Duodenal mucosa (tissue), 2 donors: ENCODE results near the gene PTRHD1.
"Not testable (repeated sequence)": the region's sequence is repeated elsewhere in the genome, so short reads cannot be mapped to it uniquely, and the experiment has no call there.

ENCODE experiments used
- H3K27ac ChIP-seq: one replicate; pipeline ENCODE4 v1.7.0; 2013; ENCODE audit warnings: low read depth, low read length
- H3K27me3 ChIP-seq, 2 donors: one replicate each; pipeline ENCODE4 v1.7.0; 2013; ENCODE audit warnings: low read length in 2 of 2, control low read depth in 1 of 2; ENCODE audit not compliant: insufficient read depth in 2 of 2, control insufficient read depth in 1 of 2
- H3K36me3 ChIP-seq, 2 donors: one replicate each; pipeline ENCODE4 v1.7.0; 2013; ENCODE audit warnings: low read length in 2 of 2, control low read depth in 1 of 2; ENCODE audit not compliant: insufficient read depth in 2 of 2, control insufficient read depth in 1 of 2
- H3K4me1 ChIP-seq, 2 donors: one replicate each; pipeline ENCODE4 v1.7.0; 2013; ENCODE audit warnings: low read length in 2 of 2, control low read depth in 1 of 2; ENCODE audit not compliant: insufficient read depth in 2 of 2, control insufficient read depth in 1 of 2
- H3K4me3 ChIP-seq, 2 donors: one replicate each; pipeline ENCODE4 v1.7.0; 2013; ENCODE audit warnings: low read length in 2 of 2, low read depth in 1 of 2
- H3K9ac ChIP-seq, 2 donors: one replicate each; pipeline ENCODE4 v1.7.0; 2013; ENCODE audit warnings: low read length in 2 of 2, low read depth in 1 of 2
- H3K9me3 ChIP-seq, 2 donors: one replicate each; pipeline ENCODE4 v1.7.0; 2013; ENCODE audit warnings: low read length in 2 of 2, control low read depth in 1 of 2; ENCODE audit not compliant: control insufficient read depth in 1 of 2

The PTRHD1 gene

DNA sequence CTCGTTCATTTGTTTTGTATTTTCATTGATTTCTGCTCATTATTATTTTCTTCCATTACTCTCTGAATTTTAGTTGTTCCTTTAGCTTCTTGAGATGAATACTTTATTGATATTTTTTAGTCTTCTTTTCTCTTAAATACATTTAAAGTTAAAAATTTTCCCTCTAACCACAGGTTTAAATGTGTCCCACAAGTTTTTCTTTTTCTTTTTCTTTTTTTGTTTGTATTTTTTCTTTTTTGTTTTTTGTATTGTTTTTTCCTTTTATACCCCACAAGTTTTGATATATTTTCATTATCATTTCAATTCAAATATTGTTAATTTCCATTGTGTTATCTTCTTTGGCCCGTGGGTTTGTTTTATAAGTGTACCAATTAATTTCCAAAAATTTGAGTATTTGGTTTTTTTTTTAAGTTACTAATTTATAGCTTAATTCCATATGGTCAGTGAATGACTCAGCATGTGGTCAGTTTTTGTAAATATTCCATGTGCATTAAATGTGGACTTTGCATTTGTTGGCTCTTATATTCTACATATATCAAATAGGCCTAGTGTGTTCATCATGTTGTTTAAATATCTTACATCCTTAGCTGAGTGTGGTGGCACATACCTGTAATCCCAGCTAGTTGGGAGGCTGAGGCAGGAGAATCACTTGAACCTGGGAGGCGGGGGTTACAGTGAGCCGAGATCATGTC is 16.3 kb upstream of the PTRHD1 start:
- H3K9ac ChIP-seq: no peak overlapping the region
- H3K27me3 ChIP-seq: no peaks in the 10 kb centered on the region
- no peaks in the 10 kb centered on the region for H3K4me1 ChIP-seq
- peaks cover 0 to 9% of the 10 kb centered on the region in 2 donors for H3K36me3 ChIP-seq
- H3K27ac ChIP-seq: no peak overlapping the region
- no peak overlapping the region for H3K4me3 ChIP-seq
- H3K9me3 ChIP-seq: no peaks in the 10 kb centered on the region

DNA sequence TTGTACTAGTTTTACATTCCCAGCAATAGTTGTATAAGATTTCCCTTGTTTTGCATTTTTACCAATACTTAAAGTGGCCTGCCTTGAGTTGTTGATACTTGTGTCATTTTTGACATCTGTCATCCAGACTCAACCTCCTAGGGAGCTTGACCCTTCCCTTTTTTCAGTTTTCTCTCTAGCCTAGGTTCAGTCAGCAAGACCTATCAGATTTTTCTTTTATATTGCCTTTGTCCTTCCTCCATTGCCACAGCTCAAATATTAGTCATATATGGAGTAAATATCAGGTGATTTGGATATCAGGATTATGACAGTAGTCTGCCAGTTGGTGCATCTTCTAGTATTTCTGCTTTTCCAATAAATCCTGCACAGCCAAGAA is 13.5 kb upstream of the PTRHD1 start:
- Histone ChIP-seq H3K36me3 (peaks cover 0 to 9% of the 10 kb centered on the region in 2 donors), H3K4me3 (no peak overlapping the region), H3K9ac (no peak overlapping the region), H3K9me3 (no peaks in the 10 kb centered on the region), H3K27ac (no peak overlapping the region), H3K4me1 (no peaks in the 10 kb centered on the region), H3K27me3 (no peaks in the 10 kb centered on the region)

DNA sequence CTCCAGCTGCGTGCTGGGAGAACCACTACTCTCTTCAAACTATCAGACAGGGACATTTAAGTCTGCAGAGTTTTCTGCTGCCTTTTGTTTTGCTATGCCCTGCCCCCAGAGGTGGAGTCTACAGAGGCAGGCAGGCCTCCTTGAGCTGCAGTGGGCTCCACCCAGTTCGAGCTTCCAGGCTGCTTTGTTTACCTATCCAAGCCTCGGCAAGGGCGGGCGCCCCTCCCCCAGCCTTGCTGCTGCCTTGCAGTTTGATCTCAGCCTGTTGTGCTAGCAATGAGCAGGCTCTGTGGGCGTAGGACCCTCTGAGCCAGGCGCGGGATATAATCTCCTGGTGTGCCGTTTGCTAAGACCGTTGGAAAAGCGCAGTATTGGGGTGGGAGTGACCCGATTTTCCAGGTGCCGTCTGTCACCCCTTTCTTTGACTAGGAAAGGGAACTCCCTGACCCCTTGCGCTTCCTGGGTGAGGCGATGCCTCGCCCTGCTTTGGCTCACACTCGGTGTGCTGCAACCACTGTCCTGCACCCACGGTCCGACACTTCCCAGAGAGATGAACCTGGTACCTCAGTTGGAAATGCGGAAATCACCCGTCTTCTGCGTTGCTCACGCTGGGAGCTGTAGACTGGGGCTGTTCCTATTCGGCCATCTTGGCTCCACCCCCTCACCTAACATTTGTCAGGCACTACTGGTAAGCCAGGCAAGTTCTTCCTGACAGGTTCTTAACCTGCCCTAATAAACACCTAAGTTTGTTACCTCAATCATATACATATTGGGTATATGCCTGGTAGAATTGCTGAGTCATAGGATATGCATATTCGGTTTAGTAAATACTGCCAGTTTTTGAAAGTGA is 12.8 kb upstream of the PTRHD1 start:
- H3K9ac ChIP-seq, H3K27ac ChIP-seq, H3K36me3 ChIP-seq, H3K27me3 ChIP-seq, H3K9me3 ChIP-seq, H3K4me3 ChIP-seq, H3K4me1 ChIP-seq: not testable (repeated sequence)

DNA sequence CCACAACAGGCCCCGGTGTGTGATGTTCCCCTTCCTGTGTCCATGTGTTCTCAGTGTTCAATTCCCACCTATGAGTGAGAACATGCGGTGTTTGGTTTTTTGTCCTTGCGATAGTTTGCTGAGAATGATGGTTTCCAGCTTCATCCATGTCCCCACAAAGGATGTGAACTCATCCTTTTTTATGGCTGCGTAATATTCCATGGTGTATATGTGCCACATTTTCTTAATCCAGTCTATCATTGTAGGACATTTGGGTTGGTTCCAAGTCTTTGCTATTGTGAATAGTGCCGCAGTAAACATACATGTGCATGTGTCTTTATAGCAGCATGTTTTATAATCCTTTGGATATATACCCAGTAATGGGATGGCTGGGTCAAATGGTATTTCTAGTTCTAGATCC is 7.3 kb upstream of the PTRHD1 start:
- not testable (repeated sequence) for H3K9me3 ChIP-seq, H3K27me3 ChIP-seq, H3K36me3 ChIP-seq, H3K4me1 ChIP-seq, H3K27ac ChIP-seq, H3K9ac ChIP-seq, H3K4me3 ChIP-seq

DNA sequence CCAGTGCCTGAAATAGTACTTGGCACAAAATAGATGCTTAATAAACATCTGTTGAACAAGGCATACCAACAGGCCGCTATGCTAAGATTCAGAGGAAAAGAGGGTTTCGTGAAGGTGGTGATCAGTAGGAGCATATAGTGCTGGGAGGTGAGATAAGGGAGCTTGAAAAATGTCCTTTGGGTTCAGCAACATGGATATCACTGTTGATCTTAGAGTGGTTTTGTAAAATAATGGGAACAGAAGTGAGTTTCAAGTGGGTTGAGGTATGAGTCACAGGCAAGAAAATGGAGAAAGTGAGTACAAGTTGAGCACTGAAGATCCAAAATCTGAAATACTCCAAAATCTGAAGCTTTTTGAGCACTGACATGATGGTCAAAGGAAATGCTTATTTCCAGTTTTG is 4.5 kb upstream of the PTRHD1 start:
- H3K4me1 ChIP-seq: peaks cover 5 to 12% of the 10 kb centered on the region in 2 donors

DNA sequence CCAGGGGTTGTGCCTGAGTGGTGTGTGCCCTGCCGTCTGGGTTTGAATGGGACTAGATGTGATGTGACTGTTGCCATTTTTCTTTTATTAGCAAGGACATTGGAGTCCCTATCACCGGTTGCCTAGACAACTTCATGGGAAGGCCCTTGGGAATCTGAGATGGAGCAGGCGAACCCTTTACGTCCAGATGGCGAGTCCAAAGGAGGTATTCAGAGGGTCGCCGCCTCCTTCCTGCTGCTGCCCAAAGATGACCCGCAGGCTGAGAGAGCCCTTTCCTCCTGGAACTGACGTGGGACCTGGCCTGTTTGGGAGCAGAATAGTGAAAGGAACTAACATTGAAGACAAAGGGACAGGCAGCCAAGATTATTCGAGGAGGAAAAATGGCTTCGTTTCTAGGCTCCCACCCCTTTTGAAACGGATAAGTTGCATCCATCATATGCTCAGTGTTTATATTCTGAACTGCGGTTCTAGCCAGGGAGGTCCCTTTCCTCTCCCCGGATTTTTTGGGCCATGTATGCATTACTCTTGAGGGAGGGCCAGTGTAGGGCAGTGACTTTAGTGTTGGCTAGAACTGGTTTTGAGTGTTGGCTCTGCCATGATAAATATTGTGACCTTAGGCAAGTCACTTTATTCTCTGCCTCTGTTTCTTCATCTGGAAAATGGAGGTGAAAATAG is 707 bp upstream of the PTRHD1 start:
- Histone ChIP-seq H3K36me3 (peaks cover 4 to 5% of the 10 kb centered on the region in 2 donors), H3K9ac (peak overlapping the region; percentile 70 to 94), H3K9me3 (no peaks in the 10 kb centered on the region), H3K4me1 (peaks cover 16 to 17% of the 10 kb centered on the region in 2 donors), H3K27ac (no peak overlapping the region), H3K4me3 (peak overlapping the region; percentile 82 to 93), H3K27me3 (no peaks in the 10 kb centered on the region)

More for the DNA sequence above, 4.5 kb upstream of the PTRHD1 start:
- Histone ChIP-seq H3K27me3 (no peaks in the 10 kb centered on the region), H3K9ac (no peak overlapping the region), H3K27ac (no peak overlapping the region), H3K9me3 (no peaks in the 10 kb centered on the region), H3K36me3 (peaks cover 3 to 5% of the 10 kb centered on the region in 2 donors), H3K4me3 (no peak overlapping the region)

DNA sequence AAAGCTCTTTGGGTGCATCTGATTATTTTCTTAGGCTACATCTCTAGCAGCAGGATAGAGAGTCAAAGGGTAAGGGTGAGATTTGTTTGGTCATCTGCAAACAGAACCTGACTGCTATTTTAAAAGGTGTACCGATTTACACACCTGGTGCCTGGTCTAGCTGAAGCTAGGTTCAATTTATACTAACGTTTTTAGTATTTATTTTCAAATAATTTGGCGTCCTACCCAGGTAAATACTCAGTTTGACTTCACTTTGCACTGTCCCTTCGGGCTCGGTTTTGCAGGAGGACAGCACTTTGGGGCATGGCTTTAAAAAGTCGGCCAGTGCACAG is 683 bp downstream of the PTRHD1 start:
- Histone ChIP-seq H3K9me3 (no peaks in the 10 kb centered on the region), H3K4me1 (peaks cover 16 to 17% of the 10 kb centered on the region in 2 donors), H3K36me3 (peaks cover 4 to 5% of the 10 kb centered on the region in 2 donors), H3K27me3 (no peaks in the 10 kb centered on the region), H3K27ac (peak overlapping the region; percentile 99), H3K4me3 (peak overlapping the region; percentile 82 to 93), H3K9ac (peak overlapping the region; percentile 70 to 94)

DNA sequence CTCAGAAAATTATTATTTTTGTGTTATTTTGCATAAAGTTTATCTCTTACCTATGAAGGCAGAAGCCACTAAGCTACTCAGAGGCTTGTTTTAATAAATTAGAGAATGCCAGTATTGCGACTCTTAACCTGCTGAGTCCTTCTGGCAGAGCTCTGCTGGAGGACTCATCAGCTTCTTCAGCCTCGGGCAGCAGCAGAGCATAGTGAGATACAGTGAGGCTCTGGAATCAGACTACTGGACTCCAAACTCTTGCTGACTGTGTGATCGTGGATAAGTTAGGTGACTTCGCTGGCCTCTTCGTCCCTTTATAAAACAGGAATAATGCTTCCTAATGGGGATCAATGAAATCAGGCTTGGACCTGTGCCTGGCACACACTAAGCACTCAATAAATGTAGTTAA is 1.7 kb downstream of the PTRHD1 start:
- H3K4me3 ChIP-seq: no peak overlapping the region
- no peak overlapping the region for H3K27ac ChIP-seq
- H3K9ac ChIP-seq: no peak overlapping the region
- H3K4me1 ChIP-seq: peaks cover 16 to 17% of the 10 kb centered on the region in 2 donors
- H3K27me3 ChIP-seq: no peaks in the 10 kb centered on the region
- H3K9me3 ChIP-seq: no peaks in the 10 kb centered on the region
- peaks cover 0 to 4% of the 10 kb centered on the region in 2 donors for H3K36me3 ChIP-seq

DNA sequence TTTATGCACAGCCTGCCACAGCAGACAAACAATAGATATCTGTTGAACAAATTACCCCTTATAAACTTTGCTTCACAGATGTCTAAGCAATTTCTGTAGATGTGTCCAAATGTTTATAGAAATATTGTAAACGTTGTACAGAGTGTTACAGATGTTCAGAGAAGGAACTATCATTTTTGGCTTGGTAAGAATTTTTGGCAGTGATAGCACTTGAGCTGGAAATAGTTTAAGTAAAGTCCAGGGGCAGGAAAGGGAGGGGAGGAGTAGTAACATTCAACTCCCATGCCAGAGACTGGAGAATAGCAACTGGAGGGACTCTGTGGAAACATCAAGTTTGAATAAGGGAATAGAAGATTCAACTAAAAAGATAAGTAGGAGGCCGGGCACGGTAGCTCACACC is 4.4 kb downstream of the PTRHD1 start:
- no peak overlapping the region for H3K27ac ChIP-seq
- H3K4me1 ChIP-seq: peaks cover 9 to 12% of the 10 kb centered on the region in 2 donors
- no peak overlapping the region for H3K4me3 ChIP-seq
- H3K36me3 ChIP-seq: peaks cover 0 to 4% of the 10 kb centered on the region in 2 donors
- H3K27me3 ChIP-seq: no peaks in the 10 kb centered on the region
- H3K9me3 ChIP-seq: no peaks in the 10 kb centered on the region
- H3K9ac ChIP-seq: no peak overlapping the region

DNA sequence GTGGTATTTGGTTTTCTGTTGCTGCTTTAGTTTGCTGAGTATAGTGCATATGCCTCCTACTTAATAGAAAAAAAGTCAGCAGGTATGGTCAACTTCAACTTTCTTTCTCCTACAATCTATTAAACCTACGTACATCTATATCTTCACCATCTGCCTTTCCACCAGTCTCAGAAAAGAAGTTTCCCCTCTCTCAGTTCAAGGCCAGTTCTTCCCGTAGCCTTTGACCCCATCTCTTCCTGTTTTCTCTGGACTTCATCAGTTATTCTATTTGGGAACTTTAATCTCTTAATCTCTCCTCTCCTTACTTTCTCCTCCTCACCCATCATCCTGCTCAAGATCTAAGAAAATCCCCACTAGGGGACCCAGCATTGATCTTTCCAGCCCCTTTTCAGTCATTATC is 5.7 kb downstream of the PTRHD1 start:
- Histone ChIP-seq H3K9ac (no peak overlapping the region), H3K27me3 (no peaks in the 10 kb centered on the region), H3K36me3 (peaks cover 0 to 4% of the 10 kb centered on the region in 2 donors), H3K4me3 (no peak overlapping the region), H3K9me3 (no peaks in the 10 kb centered on the region), H3K27ac (no peak overlapping the region), H3K4me1 (peaks cover 4 to 12% of the 10 kb centered on the region in 2 donors)
